Dorsolateral prefrontal cortex (tissue), 118 donors: Measurements from ENCODE around the gene NUDT14. TPM values are rescaled to one million over a fixed set of nuclear protein-coding genes. Genes with fewer than 3 reads are reported as not detected.

Experiments
- microRNA-seq, 43 experiments: library from miRNA; unstranded; fragments of <30 nt; microRNA quantifications; one replicate each; pipeline ENCODE4 v1.2.0, GENCODE V29; 2022
- total RNA-seq, 120 experiments: library from RNA; stranded (reverse); gene quantifications; one replicate each; pipeline versions ENCODE4 v1.2.3 to v1.2.4, GENCODE V29; 2022

NUDT14 gene
- total RNA-seq, 120 experiments from 2014 or later: 29.1 to 76.6 (median 47.9) TPM

Small RNA genes within 50 kb of the gene (microRNA-seq; reads per million reads assigned to microRNA genes)
- 0 to 3.7 (median 0.40) reads per million in 43 experiments for gene MIR6765

Other genes starting within 250 kb of the NUDT14 start
- gene AHNAK2, start 202.9 kb downstream of the NUDT14 start, total RNA-seq: 10 to 100 TPM; 14.0 to 70.3 (median 45.2) TPM
- 10 to 100 TPM in 82 of 120 experiments, 1 to 10 TPM in 38; 5.2 to 21.3 (median 11.7) TPM for gene CLBA1, start 195.5 kb downstream of the NUDT14 start, total RNA-seq
- 1 to 10 TPM; 1.7 to 5.4 (median 3.1) TPM for gene CDCA4, start 160.2 kb downstream of the NUDT14 start, total RNA-seq
- 1 to 10 TPM in 96 of 120 experiments, under 1 TPM in 24; 0.48 to 3.9 (median 1.6) TPM for gene GPR132, start 115.9 kb downstream of the NUDT14 start, total RNA-seq
- 10 to 100 TPM; 15.2 to 59.3 (median 34.5) TPM for gene JAG2, start 12.5 kb downstream of the NUDT14 start, total RNA-seq
- 10 to 100 TPM; 28.3 to 99.3 (median 59.6) TPM for gene BTBD6, start 67.2 kb upstream of the NUDT14 start, total RNA-seq
- 100 to 1,000 TPM in 7 of 120 experiments, 10 to 100 TPM in 113; 55.3 to 109 (median 75.5) TPM for gene BRF1, start 119.7 kb upstream of the NUDT14 start, total RNA-seq
- gene PACS2, start 133.4 kb upstream of the NUDT14 start, total RNA-seq: 100 to 1,000 TPM; 131 to 394 (median 200) TPM
- gene TEX22, start 217.2 kb upstream of the NUDT14 start, total RNA-seq: 10 to 100 TPM in 1 of 120 experiments, 1 to 10 TPM in 113, under 1 TPM in 6; 0.38 to 13.1 (median 3.6) TPM
- gene MTA1, start 238.5 kb upstream of the NUDT14 start, total RNA-seq: 100 to 1,000 TPM in 85 of 120 experiments, 10 to 100 TPM in 35; 81.6 to 178 (median 109) TPM